HepG2 (cell line): ENCODE results near the gene MALT1. TPM values are rescaled to one million over a fixed set of nuclear protein-coding genes. Genes with fewer than 3 reads are reported as not detected.

ENCODE experiments used
- ATAC-seq: fragments of 200-7000 bp; cut with Tn5 transposase; 3 replicates; pipeline ENCODE4 v1.9.1; 2020; ENCODE audit warnings: mild to moderate bottlenecking, moderate library complexity
- BruUV-seq: library from RNA; stranded (reverse); fragments of 400-500 nt; replicated peaks from 2 replicates; lab custom pipeline; 2021; lab: Mats Ljungman, UMichigan
- CTCF ChIA-PET: fragments of 300-600 bp; formaldehyde crosslinking; extraction: SDS; loops from one replicate; lab custom pipeline; 2021; ENCODE audit warnings: low total read pairs, inconsistent platforms, low intra/inter-chr PET ratio; lab: Yijun Ruan, JAX
- POLR2A ChIA-PET: fragments of 350-600 bp; sonication (Branson Sonifier 250); formaldehyde crosslinking; loops from one replicate; lab custom pipeline; 2020; ENCODE audit warnings: antibody characterized with exemption, inconsistent platforms; lab: Yijun Ruan, JAX
- DNase-seq: peaks from one replicate; pipeline ENCODE4 v3.0.0-alpha.2; 2015; ENCODE audit warnings: low spot score
- FAIRE-seq: peaks from 3 replicates; lab custom pipeline; 2011; peaks lifted over from hg19 to GRCh38; lab: Jason Lieb, UNC
- H2AFZ ChIP-seq: one replicate; pipeline ENCODE4 v1.6.1; 2011; ENCODE audit warnings: low read length, inconsistent platforms
- H3K27ac ChIP-seq: fragments of 300-600 bp; 3 replicates; pipeline ENCODE4 v1.8.0; 2011; ENCODE audit warnings: mixed run types, mild to moderate bottlenecking, mixed read lengths, low read length, inconsistent platforms; ENCODE audit not compliant: insufficient read depth; ENCODE audit errors: extremely low read length
- H3K27me3 ChIP-seq, 2 experiments: fragments of 200-600 bp in 1 of 2; 2 replicates in 1 of 2; 3 replicates in 1 of 2; pipeline versions ENCODE4 v1.6.0 to v1.8.0; 2011; ENCODE audit warnings: low read length in 2 of 2, mild to moderate bottlenecking in 2 of 2, moderate library complexity in 2 of 2, inconsistent platforms in 1 of 2; ENCODE audit not compliant: insufficient read depth in 2 of 2, control insufficient read depth in 1 of 2
- H3K36me3 ChIP-seq, 2 experiments: fragments of 200-600 bp in 1 of 2; replicated peaks in 1 of 2; 2 replicates in 1 of 2; 3 replicates in 1 of 2; pipeline versions ENCODE4 v1.5.1 to v1.8.0; 2011; ENCODE audit warnings: low read length in 2 of 2, inconsistent platforms in 1 of 2; ENCODE audit not compliant: insufficient read depth in 2 of 2, control insufficient read depth in 1 of 2
- H3K4me1 ChIP-seq: 2 replicates; pipeline ENCODE4 v1.5.1; 2012; ENCODE audit warnings: low read length, inconsistent platforms; ENCODE audit not compliant: insufficient read depth
- H3K4me2 ChIP-seq: 2 replicates; pipeline ENCODE4 v1.6.0; 2011; ENCODE audit warnings: low read depth, low read length, inconsistent platforms
- H3K4me3 ChIP-seq, 3 experiments: fragments of 200-600 bp in 1 of 3; sonication (generic), shearing (Covaris generic) in 1 of 3; replicated peaks in 1 of 3; 2 replicates each; pipeline ENCODE4 v1.5.1; 2011 to 2016; ENCODE audit warnings: low read length in 3 of 3, inconsistent platforms in 2 of 3, low read depth in 2 of 3, mild to moderate bottlenecking in 2 of 3, control low read depth in 1 of 3, mixed read lengths in 1 of 3; ENCODE audit not compliant: insufficient read depth in 1 of 3
- H3K79me2 ChIP-seq: one replicate; pipeline ENCODE4 v1.6.1; 2011; ENCODE audit warnings: low read length, inconsistent platforms; ENCODE audit not compliant: insufficient read depth
- H3K9ac ChIP-seq: 2 replicates; pipeline ENCODE4 v1.6.0; 2011; ENCODE audit warnings: mild to moderate bottlenecking, low read depth, low read length, inconsistent platforms; ENCODE audit not compliant: insufficient read depth
- H3K9me3 ChIP-seq: 2 replicates; pipeline ENCODE4 v1.5.1; 2012; ENCODE audit warnings: mild to moderate bottlenecking, low read length
- H4K20me1 ChIP-seq: 2 replicates; pipeline ENCODE4 v1.6.0; 2011; ENCODE audit warnings: inconsistent platforms, mild to moderate bottlenecking, low read length, moderate library complexity; ENCODE audit not compliant: insufficient read depth
- ARHGAP35 ChIP-seq: sonication (generic); formaldehyde crosslinking; IDR thresholded peaks from 2 replicates; pipeline ENCODE4 v1.9.0; 2022; ENCODE audit warnings: mild to moderate bottlenecking, inconsistent platforms, moderate library complexity, missing genetic modification reagents, borderline replicate concordance
- ATF1 ChIP-seq: IDR thresholded peaks from 2 replicates; pipeline ENCODE4 v1.6.1; 2016; ENCODE audit warnings: mild to moderate bottlenecking, control low read depth
- CSRNP1 ChIP-seq: sonication (generic); formaldehyde crosslinking; IDR thresholded peaks from 2 replicates; pipeline ENCODE4 v1.8.1; 2023; ENCODE audit warnings: mild to moderate bottlenecking, missing genetic modification reagents
- HNRNPL ChIP-seq: fragments of 200-400 bp; formaldehyde crosslinking; IDR thresholded peaks from 2 replicates; pipeline ENCODE4 v1.6.1; 2017; ENCODE audit warnings: mild to moderate bottlenecking, low read depth, low read length
- KLF12 ChIP-seq: sonication (generic); formaldehyde crosslinking; IDR thresholded peaks from 2 replicates; pipeline ENCODE4 v1.4.0; 2020; ENCODE audit warnings: missing genetic modification reagents, borderline replicate concordance
- KLF16 ChIP-seq, 2 experiments: sonication (generic) in 1 of 2; formaldehyde crosslinking in 1 of 2; IDR thresholded peaks; 2 replicates each; pipeline versions ENCODE4 v1.6.1 to v1.8.0; 2016 to 2023; ENCODE audit warnings: missing genetic modification reagents in 2 of 2, missing compliant biosample characterization in 1 of 2
- POLR2A ChIP-seq, 2 experiments: IDR thresholded peaks; 2 replicates each; pipeline ENCODE4 v1.6.1; 2011; ENCODE audit warnings: low read depth in 2 of 2, low read length in 2 of 2, mild to moderate bottlenecking in 1 of 2, moderate library complexity in 1 of 2; ENCODE audit not compliant: insufficient read depth in 1 of 2
- SMYD3 ChIP-seq: sonication (generic); formaldehyde crosslinking; IDR thresholded peaks from 2 replicates; pipeline ENCODE4 v1.8.1; 2023; ENCODE audit warnings: mild to moderate bottlenecking, missing genetic modification reagents
- STAT6 ChIP-seq: sonication (generic); formaldehyde crosslinking; IDR thresholded peaks from 2 replicates; pipeline ENCODE4 v1.4.0; 2020; ENCODE audit warnings: missing genetic modification reagents, mild to moderate bottlenecking, borderline replicate concordance
- TFDP2 ChIP-seq: sonication (generic); formaldehyde crosslinking; IDR thresholded peaks from 2 replicates; pipeline ENCODE4 v1.4.0; 2020; ENCODE audit warnings: missing genetic modification reagents
- TOPORS ChIP-seq: sonication (generic); formaldehyde crosslinking; IDR thresholded peaks from 2 replicates; pipeline ENCODE4 v1.8.0; 2023; ENCODE audit warnings: mild to moderate bottlenecking, missing genetic modification reagents
- ZNF225 ChIP-seq: sonication (generic); formaldehyde crosslinking; IDR thresholded peaks from 2 replicates; pipeline ENCODE4 v1.4.0; 2020; ENCODE audit warnings: mild to moderate bottlenecking, missing genetic modification reagents
- ZNF512B ChIP-seq: sonication (generic); formaldehyde crosslinking; IDR thresholded peaks from 2 replicates; pipeline ENCODE4 v1.5.1; 2020; ENCODE audit warnings: missing genetic modification reagents, mild to moderate bottlenecking, borderline replicate concordance
- WGBS: methylation state at CpG from one replicate; pipeline ENCODE4 v1.1.6; 2017; ENCODE audit warnings: low lambda C conversion rate; 5-methylcytosine and 5-hydroxymethylcytosine counted together
- in situ Hi-C: cut with HindIII; loops from 2 replicates; pipeline ENCODE4 v1.10.0; 2017; ENCODE audit warnings: low pct_unique_long_range_greater_than_20kb; ENCODE audit not compliant: extremely low pct_ligation_motif_present
- intact Hi-C: fragments of 100-400 bp; cut with micrococcal nuclease; formaldehyde crosslinking; loops from one replicate; pipeline ENCODE4 v1.10.0; 2022; ENCODE audit not compliant: unreplicated experiment
- polyA plus RNA-seq, 8 experiments: library from polyadenylated mRNA; depleted of rRNA in 3 of 8; stranded (reverse) in 7 of 8; unstranded in 1 of 8; fragments of >200 nt; fragmentation: Illumina TruSeq in 4 of 8; extraction: Trizol in 4 of 8; gene quantifications; 2 replicates each; pipeline versions ENCODE4 v1.2.1 to v1.2.3, GENCODE V29; 2011 to 2016; ENCODE audit warnings: low read depth in 4 of 8, missing spikeins in 1 of 8, mixed read lengths in 1 of 8; ENCODE audit not compliant: insufficient read depth in 1 of 8
- total RNA-seq, 5 experiments: library from RNA; depleted of rRNA; stranded (reverse); fragments of >200 nt; fragmentation: Illumina TruSeq; extraction: Trizol; gene quantifications; 2 replicates each; pipeline ENCODE4 v1.2.3, GENCODE V29; 2016; ENCODE audit warnings: low read depth in 1 of 5

The MALT1 gene
- total and polyA plus RNA-seq, 2 of the 13 experiments (the other 11 are each of a cell fraction or from before 2014, with no cell fraction given) = 43.9 to 89.0 TPM

GRCh38 chr18:58768293-58768974 is 97.2 kb downstream of the MALT1 start (continued):
- 0 out of 2 replicates have a peak, but pooled peaks have one; percentile 27 for TF ChIP-seq TFDP2
- peak in 1 of 2 experiments; percentile 47; a peak in 1 of 4 replicates for TF ChIP-seq KLF16 (CRISPR knock-in tag; IDR thresholded peaks at IDR 0.05)
- TF ChIP-seq HNRNPL = peak; percentile 52; the same call in 1 of the 2 replicates
- no peak for TF ChIP-seq STAT6 (CRISPR knock-in tag)
- TF ChIP-seq ARHGAP35 (CRISPR knock-in tag) = 0 out of 2 replicates have a peak, but pooled peaks have one; percentile 68
- TF ChIP-seq, all 625 proteins: peak for 95

- FAIRE-seq = no peak
- CTCF ChIA-PET = interaction anchor here (1.7 to 2.1 kb wide), 3 partner anchors 288 to 301 kb away, joined by 4 to 21 read pairs (median 7); no protein-coding TSS in a partner anchor
- WGBS = 23% methylated on average over 8 of the region's 8 CpGs
- no peak for TF ChIP-seq TOPORS (CRISPR knock-in tag)
- no peak for TF ChIP-seq ATF1
- TF ChIP-seq CSRNP1 (CRISPR knock-in tag) = no peak
- TF ChIP-seq ZNF225 = no peak
- no peak for TF ChIP-seq KLF12
- TF ChIP-seq SMYD3 (CRISPR knock-in tag) = no peak
- no peak for TF ChIP-seq POLR2A (IDR thresholded peaks at IDR 0.05; ENCODE audit: insufficient read depth in 1 of 2, low read depth in 2 of 2, low read length in 2 of 2)
- no peak for TF ChIP-seq ZNF512B (CRISPR knock-in tag)
Observed at GRCh38 chr18:58769321-58769720, 98.1 kb downstream of the MALT1 start.

More at GRCh38 chr18:58769321-58769720, 98.1 kb downstream of the MALT1 start:
- BruUV-seq = no TSS peak
- H3K4me1 ChIP-seq = peaks cover 47% of the 10 kb centered on the region
- no peak overlapping the region for H3K27ac ChIP-seq
- no peaks in the 10 kb centered on the region for H3K36me3 ChIP-seq
- intact Hi-C loops = loop anchor here (10.0 kb wide), 1 partner anchor 275 kb away; no protein-coding TSS in a partner anchor
- no peak overlapping the region for H3K4me3 ChIP-seq
- no peak overlapping the region for H2AFZ ChIP-seq
- no peak overlapping the region for H3K9ac ChIP-seq
- DNase-seq (no peak), ATAC-seq (no peak)
- peaks cover 1 to 24% of the 10 kb centered on the region in 2 experiments; a peak in 2 of 5 replicates for H3K27me3 ChIP-seq
- in situ Hi-C loops = loop anchor here (25.0 kb wide), 1 partner anchor 857 kb away; no protein-coding TSS in a partner anchor
- POLR2A ChIA-PET = no interaction called here
- H3K79me2 ChIP-seq = no peaks in the 10 kb centered on the region
- H3K9me3 ChIP-seq = no peaks in the 10 kb centered on the region
- H4K20me1 ChIP-seq = no peaks in the 10 kb centered on the region
- no peak overlapping the region for H3K4me2 ChIP-seq
